Dedifferentiated amniotic fluid mesenchymal stem cell (primary cell): ENCODE data around the gene ANKRD30A.
"Not testable (repeated sequence)": the region's sequence is repeated elsewhere in the genome, so short reads cannot be mapped to it uniquely, and the experiment has no call there.

Experiments
- DNase-seq: peaks from one replicate; pipeline ENCODE4 v3.0.0-alpha.2; 2016; ENCODE audit errors: extremely low spot score

Gene ANKRD30A, protein sequence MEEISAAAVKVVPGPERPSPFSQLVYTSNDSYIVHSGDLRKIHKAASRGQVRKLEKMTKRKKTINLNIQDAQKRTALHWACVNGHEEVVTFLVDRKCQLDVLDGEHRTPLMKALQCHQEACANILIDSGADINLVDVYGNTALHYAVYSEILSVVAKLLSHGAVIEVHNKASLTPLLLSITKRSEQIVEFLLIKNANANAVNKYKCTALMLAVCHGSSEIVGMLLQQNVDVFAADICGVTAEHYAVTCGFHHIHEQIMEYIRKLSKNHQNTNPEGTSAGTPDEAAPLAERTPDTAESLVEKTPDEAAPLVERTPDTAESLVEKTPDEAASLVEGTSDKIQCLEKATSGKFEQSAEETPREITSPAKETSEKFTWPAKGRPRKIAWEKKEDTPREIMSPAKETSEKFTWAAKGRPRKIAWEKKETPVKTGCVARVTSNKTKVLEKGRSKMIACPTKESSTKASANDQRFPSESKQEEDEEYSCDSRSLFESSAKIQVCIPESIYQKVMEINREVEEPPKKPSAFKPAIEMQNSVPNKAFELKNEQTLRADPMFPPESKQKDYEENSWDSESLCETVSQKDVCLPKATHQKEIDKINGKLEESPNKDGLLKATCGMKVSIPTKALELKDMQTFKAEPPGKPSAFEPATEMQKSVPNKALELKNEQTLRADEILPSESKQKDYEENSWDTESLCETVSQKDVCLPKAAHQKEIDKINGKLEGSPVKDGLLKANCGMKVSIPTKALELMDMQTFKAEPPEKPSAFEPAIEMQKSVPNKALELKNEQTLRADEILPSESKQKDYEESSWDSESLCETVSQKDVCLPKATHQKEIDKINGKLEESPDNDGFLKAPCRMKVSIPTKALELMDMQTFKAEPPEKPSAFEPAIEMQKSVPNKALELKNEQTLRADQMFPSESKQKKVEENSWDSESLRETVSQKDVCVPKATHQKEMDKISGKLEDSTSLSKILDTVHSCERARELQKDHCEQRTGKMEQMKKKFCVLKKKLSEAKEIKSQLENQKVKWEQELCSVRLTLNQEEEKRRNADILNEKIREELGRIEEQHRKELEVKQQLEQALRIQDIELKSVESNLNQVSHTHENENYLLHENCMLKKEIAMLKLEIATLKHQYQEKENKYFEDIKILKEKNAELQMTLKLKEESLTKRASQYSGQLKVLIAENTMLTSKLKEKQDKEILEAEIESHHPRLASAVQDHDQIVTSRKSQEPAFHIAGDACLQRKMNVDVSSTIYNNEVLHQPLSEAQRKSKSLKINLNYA (N-terminal part only)

GRCh38 chr10:37125191-37125732 is at the start of gene ANKRD30A:
Gene ANKRD30A, plus strand, starts transcription at chr10:37125598. Its CDS starts 190 bp downstream, at chr10:37125788.
- DNase-seq, result no peak

DNA sequence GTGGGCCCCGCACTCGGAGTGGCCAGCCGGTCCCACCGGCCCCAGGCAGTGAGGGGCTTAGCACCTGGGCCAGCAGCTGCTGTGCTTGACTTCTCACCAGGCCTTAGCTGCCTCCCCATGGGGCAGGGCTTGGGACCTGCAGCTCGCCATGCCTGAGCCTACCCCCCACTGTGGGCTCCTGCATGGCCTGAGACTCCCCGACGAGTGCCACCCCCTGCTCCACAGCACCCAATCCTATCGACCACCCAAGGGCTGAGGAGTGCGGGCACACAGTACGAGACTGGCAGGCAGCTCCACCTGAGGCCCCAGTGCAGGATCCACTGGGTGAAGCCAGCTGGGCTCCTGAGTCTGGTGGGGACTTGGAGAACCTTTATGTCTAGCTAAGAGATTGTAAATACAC is 49.3 kb upstream of the ANKRD30A start:
- DNase-seq, result not testable (repeated sequence)

DNA sequence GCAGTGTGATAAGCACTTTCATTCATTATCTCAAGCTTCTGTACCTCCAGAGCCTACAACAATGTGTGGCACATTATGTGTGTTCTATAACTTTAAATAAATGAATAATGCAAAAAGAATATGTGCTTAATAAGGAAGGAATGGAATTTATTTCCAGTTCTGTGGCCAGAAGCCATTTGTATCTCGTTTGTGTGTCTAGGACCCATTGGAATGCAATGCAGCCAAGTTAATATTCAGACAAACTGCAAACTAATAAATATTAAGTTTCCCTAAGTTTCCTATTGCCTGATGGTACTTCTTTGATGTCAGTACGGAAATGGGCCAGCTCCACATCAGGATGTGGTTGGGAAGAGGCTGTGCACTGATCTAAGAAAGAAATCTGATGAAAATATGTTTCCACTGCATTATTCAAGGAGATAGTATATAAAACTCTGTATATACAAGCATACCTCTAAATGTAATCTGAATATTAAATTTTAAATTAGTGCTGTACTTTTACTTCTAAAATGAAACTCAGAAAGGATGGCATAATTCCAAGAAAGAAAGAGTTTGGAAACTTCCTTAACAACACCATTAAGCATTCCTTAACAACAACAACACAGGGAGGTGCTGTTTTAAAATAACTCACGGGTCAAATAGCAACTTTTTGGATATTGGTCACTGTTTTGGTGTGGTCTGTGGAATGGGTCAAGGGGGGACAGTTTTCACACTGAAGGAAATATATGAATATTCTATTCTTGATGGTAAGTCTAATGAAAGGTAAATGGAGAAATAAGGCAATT is 29.4 kb upstream of the ANKRD30A start:
- no peak for DNase-seq

DNA sequence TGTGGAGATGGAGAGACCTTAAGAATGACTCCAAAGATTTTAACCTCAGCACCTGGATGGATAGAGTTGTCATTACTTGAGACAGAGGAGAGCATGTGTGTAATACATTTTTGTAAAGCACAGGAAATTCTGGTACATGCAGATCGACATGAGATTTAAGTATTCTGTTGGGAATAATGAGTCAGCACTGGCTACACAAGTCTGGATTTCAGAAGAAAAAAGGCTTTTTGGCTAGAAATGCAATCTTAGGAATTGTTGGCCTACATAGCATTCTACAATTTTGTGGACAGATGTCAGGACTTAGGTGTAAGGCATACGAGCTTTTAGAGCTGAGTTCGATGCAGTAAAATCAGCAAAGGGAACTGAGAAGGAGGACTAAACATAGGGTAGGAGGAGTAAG is 24.1 kb upstream of the ANKRD30A start:
- no peak for DNase-seq

GRCh38 chr10:37109000-37109399 is 16.4 kb upstream of the ANKRD30A start:
- no peak for DNase-seq

DNA sequence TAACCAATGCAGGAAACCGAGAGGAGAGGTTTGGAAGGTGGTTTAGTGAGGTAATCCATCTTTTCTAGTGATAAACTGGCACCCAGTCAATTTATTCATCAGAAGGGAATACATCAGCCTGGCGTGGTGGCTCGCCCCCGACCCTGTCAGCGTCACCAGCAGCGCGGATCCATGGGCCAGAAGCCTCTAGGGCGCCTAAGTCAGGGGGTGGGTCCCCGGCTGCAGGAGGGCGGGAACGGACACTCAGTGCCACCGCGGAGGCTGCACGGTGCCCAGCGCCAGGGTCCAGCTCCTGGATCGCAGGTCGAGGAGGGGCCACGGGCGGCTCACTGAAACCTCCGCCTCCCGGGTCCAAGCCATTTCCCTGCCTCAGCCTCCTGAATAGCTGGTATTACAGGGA is 866 bp upstream of the ANKRD30A start:
- no peak for DNase-seq

DNA sequence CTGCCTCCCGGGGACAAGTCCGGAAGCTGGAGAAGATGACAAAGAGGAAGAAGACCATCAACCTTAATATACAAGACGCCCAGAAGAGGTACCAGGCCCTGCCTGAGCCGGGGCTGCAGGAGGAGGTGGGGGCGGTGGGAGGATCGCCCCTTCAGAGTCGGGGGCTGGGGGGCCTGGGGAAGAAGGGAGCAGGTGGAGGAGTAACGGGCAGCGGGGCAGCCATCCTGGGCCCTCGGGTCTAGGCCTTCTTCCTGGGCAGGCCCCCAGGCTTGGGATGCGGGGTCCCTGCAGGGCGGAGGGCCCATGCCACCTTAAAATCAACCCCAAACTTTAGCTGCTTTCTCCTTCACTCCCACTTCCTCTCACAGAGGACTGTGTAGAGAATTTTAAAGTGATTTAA is 523 bp downstream of the ANKRD30A start:
- DNase-seq, result no peak

DNA sequence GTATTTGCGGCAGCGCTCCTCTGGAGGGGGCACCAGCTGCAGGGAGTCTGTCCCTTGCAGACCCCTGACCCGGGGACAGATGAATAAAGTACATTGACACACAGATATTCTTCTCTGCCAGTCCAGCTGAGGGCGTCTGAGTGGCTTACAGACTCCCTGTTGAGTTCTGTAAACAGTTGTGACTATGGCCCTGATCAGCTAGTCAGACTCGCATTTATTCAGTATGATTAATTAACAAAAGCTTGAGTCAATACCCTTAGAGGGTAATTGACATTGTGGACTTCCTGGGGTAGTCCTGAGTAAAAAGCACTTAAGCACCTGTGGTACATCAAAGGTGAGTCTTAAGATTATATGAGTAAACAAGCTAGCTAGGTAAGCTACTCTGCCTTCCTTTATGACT is 21.0 kb downstream of the ANKRD30A start:
- no peak for DNase-seq

- not testable (repeated sequence) for DNase-seq
Observed at GRCh38 chr10:37162430-37162829, 37.0 kb downstream of the ANKRD30A start.

DNA sequence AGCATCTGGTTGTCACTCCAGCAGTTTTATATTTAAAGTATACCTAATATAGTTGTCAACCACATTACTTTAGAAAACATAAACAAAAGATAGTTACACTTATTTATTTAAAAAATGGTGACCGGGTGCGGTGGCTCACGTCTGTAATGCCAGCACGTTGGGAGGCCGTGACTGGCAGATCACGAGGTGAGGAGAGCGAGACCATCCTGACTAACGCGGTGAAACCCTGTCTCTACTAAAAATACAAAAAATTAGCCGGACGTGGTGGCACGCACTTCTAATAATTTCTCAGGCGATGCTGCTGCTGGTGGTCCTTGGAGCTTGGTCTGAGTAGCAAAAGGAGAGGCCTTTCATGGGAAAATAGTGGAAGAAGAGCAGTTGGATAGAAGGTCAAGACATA is 46.5 kb downstream of the ANKRD30A start:
- not testable (repeated sequence) for DNase-seq

DNA sequence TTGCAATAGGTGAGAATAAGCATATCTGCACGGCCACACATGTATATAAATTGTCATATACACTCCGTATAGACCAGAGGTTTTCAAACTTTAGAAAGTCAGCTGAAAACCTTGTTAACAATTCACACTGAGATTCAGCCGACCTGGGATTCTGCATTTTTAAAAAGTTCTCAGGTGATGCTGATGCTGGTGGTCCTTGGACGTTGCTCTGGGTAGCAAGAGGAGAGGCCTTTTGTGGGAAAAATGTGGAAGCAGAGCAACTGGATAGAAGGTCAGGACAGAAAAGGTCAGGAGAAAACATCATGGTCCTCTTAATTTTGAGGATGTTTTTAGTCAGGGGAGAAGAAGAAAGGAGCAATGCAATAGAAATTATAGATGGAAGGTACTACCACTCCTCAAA is 52.9 kb downstream of the ANKRD30A start:
- not testable (repeated sequence) for DNase-seq

GRCh38 chr10:37182719-37183118 is 57.3 kb downstream of the ANKRD30A start:
- not testable (repeated sequence) for DNase-seq

DNA sequence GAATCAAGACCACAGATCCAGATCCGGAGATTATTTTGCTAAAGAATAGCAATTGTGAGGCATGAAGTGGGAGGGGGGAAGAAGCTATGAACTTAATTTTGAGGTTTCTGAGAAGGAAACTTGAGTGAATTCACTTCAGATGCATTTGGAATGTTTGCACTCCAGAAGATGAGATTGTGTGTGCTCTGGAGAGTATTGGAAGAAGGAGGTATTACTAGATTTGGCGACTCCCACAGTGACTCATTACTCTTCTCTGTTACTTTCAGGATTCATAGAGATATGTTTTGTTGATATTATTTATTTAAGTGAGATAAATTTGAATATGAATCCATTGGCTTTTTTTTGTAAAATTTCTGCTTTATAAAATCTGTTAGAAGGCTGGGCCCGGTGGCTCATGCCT is 80.7 kb downstream of the ANKRD30A start:
- DNase-seq, result no peak

DNA sequence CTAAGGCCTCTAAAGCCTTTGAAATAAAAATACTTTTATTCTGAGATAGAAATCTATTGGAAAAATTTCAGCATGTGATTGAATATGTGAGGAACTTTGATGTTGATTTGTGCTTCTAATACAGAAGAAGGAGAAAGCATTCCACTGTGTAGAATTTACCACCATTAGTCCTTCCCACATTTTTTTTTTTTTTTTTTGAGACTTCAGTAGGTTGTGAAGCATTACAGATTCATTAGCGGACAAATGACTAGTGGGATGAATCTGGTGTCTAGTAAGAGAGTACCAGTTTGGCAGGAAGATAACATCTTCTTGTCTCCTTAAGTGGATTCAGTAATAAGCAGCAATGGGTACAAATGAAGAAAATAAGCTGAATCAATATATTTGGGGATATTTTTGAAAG is 95.5 kb downstream of the ANKRD30A start:
- no peak for DNase-seq

DNA sequence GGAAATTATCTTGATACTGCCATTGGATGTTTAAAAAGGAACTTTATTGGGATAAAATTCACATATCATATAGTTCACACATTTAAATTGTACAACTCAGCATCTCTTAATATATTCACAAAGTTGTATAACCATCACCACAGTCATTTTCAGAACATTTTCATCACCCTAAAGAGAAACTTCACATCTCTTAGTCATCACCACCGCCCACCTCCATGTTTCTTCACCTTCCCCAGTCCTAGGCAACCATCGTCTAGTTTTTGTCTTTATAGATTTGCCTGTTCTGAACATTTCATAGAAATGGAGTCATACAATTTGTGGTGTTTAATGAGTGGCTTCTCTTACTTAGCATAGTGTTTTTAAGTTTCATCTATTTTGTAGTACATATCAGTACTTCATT is 96.6 kb downstream of the ANKRD30A start:
- DNase-seq, result no peak

GRCh38 chr10:37225163-37225562 is 99.8 kb downstream of the ANKRD30A start:
- DNase-seq, result no peak

- DNase-seq, result no peak
Observed at GRCh38 chr10:37226524-37226923, 101.1 kb downstream of the ANKRD30A start.

DNA sequence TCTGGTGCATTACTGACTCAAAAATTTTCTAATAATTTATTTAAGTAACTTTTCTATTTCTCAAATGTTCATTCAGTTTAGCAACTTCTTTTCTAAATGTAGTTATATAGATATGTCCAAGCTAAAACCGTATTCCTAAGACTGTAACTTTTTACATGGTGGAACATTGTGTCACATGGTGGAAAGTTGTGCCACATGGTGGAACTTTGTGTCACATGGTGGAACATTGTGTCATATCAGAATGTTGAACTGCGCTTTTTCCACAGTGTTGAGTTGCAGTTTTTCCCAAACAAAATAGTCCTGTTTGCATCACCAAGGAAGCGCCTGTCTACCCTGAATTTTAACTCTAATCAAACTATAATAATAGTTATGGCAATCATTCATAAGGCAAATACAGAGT is 109.3 kb downstream of the ANKRD30A start:
- DNase-seq, result no peak

DNA sequence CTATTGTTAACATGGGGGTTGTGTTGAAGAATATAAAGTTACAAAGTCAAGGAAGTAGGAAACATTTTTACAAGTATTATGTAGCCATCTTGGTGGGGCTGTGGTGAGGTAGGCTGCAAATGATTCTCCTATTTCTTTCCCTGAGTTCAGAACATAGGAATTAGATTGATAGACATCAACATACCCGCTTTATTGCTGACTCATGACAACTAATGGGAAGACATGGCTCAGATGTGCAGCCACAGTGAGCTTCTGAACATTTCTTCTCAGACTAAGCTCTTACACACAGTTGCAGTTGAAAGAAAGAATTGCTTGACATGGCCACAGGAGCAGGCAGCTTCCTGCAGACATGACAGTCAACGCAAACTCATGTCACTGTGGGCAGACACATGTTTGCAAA is 110.7 kb downstream of the ANKRD30A start:
- no peak for DNase-seq

- no peak for DNase-seq
Observed at GRCh38 chr10:37240223-37240622, 114.8 kb downstream of the ANKRD30A start.

DNA sequence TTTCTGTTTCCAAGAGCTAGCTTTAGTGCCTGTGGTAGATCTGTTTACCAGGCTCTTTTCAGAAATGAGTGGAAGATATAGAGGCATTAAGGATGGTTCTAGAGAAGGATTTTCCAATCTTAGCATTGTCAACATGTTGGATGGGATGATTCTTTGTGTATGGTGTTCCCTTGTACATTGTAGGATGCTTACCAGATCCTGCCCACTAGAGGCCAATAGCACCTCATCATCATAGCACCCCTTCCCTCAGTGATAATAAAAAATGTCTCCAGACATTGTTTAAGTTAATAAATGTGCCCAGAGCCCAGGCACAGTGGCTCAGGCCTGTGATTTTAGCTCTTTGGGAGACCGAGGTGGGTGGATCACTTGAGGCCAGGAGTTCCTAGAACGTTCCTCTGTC is 121.2 kb downstream of the ANKRD30A start:
- DNase-seq, result no peak
